Erythroblast (primary cell): ENCODE results near the gene LHX3.

Experiments used
- GATA1 ChIP-seq: IDR thresholded peaks from 2 replicates; pipeline ENCODE4 v1.6.1; 2011; ENCODE audit warnings: low read depth, mild to moderate bottlenecking, control low read depth, low read length, moderate library complexity
- POLR2A ChIP-seq: IDR thresholded peaks from 2 replicates; pipeline ENCODE4 v1.6.1; 2011; ENCODE audit warnings: mild to moderate bottlenecking, low read length

DNA sequence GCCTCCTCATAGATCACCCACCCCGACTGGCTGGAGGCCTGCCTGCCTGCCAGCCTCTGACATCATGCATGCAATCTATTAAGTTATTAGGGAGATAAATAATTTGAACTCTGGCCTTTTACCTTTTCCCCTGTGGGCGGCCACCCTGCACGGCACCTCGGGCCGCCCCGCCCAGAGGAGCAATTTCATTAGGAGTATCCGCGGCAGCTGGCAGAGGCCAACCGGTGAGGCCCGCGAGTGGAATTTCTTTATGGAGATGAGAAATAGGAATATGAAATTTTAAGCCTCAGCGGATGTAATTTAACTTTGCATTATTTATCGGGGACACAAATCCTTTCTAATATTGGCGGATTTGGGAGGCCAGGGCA, 22.5 kb downstream of the LHX3 start:
- TF ChIP-seq POLR2A (no peak), GATA1 (no peak)
